PC-3 (cell line): ENCODE measurements around the gene NFIX. TPM values are rescaled to one million over a fixed set of nuclear protein-coding genes. Genes with fewer than 3 reads are reported as not detected.

Source experiments
- ATAC-seq: fragments of 200-7000 bp; cut with Tn5 transposase; 2 replicates; pipeline ENCODE4 v1.9.1; 2020; ENCODE audit warnings: mild to moderate bottlenecking, moderate library complexity
- BruUV-seq: library from RNA; stranded (reverse); fragments of 400-500 nt; replicated peaks from 2 replicates; lab custom pipeline; 2021; lab: Mats Ljungman, UMichigan
- CTCF ChIA-PET: fragments of 300-600 bp; sonication (Branson Sonifier 250); formaldehyde crosslinking; loops from one replicate; lab custom pipeline; 2022; ENCODE audit warnings: antibody characterized with exemption; lab: Charles Lee
- POLR2A ChIA-PET: fragments of 300-600 bp; sonication (Branson Sonifier 250); formaldehyde crosslinking; loops from one replicate; lab custom pipeline; 2022; ENCODE audit warnings: antibody characterized with exemption; ENCODE audit not compliant: unreplicated experiment; lab: Charles Lee
- DNase-seq: peaks from one replicate; pipeline ENCODE4 v3.0.0-alpha.2; 2015
- H2AFZ ChIP-seq: fragments of 300-600 bp; sonication (generic); 2 replicates; pipeline ENCODE4 v1.6.0; 2016; ENCODE audit warnings: antibody characterized with exemption, low read length
- H3F3A ChIP-seq: fragments of 300-600 bp; sonication (generic); one replicate; pipeline ENCODE4 v1.6.0; 2017; ENCODE audit warnings: antibody characterized with exemption, low read length, control low read depth, mild to moderate bottlenecking; ENCODE audit not compliant: unreplicated experiment
- H3K27ac ChIP-seq: fragments of 300-600 bp; sonication (generic); 2 replicates; pipeline ENCODE4 v1.5.1; 2016; ENCODE audit warnings: mild to moderate bottlenecking, low read length
- H3K27me3 ChIP-seq: fragments of 300-600 bp; sonication (generic); 2 replicates; pipeline ENCODE4 v1.6.1; 2016; ENCODE audit warnings: low read length, mixed read lengths
- H3K36me3 ChIP-seq: fragments of 300-600 bp; sonication (generic); 2 replicates; pipeline ENCODE4 v1.6.1; 2016; ENCODE audit warnings: low read depth, mixed run types, low read length, mixed read lengths
- H3K4me1 ChIP-seq: fragments of 300-600 bp; sonication (generic); 2 replicates; pipeline ENCODE4 v1.5.1; 2016; ENCODE audit warnings: low read length; ENCODE audit not compliant: insufficient read depth
- H3K4me2 ChIP-seq: fragments of 300-600 bp; sonication (generic); 2 replicates; pipeline ENCODE4 v1.6.0; 2016; ENCODE audit warnings: low read length
- H3K4me3 ChIP-seq: fragments of 300-600 bp; sonication (generic); 2 replicates; pipeline ENCODE4 v1.5.1; 2016; ENCODE audit warnings: mild to moderate bottlenecking, low read length, mixed read lengths
- H3K79me2 ChIP-seq: fragments of 300-600 bp; sonication (generic); 2 replicates; pipeline ENCODE4 v1.6.1; 2017; ENCODE audit warnings: low read length, mixed read lengths
- H3K9ac ChIP-seq: fragments of 300-600 bp; sonication (generic); 2 replicates; pipeline ENCODE4 v1.6.0; 2016; ENCODE audit warnings: mild to moderate bottlenecking, low read length
- H3K9me2 ChIP-seq: fragments of 300-600 bp; sonication (generic); replicated peaks from 2 replicates; pipeline ENCODE4 v1.6.1; 2016; ENCODE audit warnings: mixed run types, low read length, mixed read lengths
- H3K9me3 ChIP-seq: fragments of 300-600 bp; sonication (generic); 2 replicates; pipeline ENCODE4 v1.6.1; 2016; ENCODE audit warnings: low read length, mixed read lengths
- H4K20me1 ChIP-seq: fragments of 300-600 bp; sonication (generic); 2 replicates; pipeline ENCODE4 v1.6.1; 2016; ENCODE audit warnings: low read length, mixed read lengths
- CTCF ChIP-seq: fragments of 300-600 bp; sonication (generic); conservative IDR thresholded peaks from 2 replicates; pipeline ENCODE4 v1.5.1; 2017; ENCODE audit warnings: antibody characterized with exemption, low read depth, mild to moderate bottlenecking, low read length
- EZH2 ChIP-seq: fragments of 300-600 bp; sonication (generic); IDR thresholded peaks from one replicate; pipeline ENCODE4 v1.6.1; 2017; ENCODE audit warnings: antibody characterized with exemption, mild to moderate bottlenecking, low read length; ENCODE audit not compliant: unreplicated experiment
- EZH2phosphoT487 ChIP-seq: fragments of 300-600 bp; sonication (generic); IDR thresholded peaks from 2 replicates; pipeline ENCODE4 v1.6.1; 2018; ENCODE audit warnings: mild to moderate bottlenecking, antibody characterized with exemption, low read length, borderline replicate concordance
- intact Hi-C: fragments of 100-400 bp; cut with micrococcal nuclease; formaldehyde crosslinking; loops from 2 replicates; pipeline ENCODE4 v1.9.0; 2023
- total RNA-seq: library from RNA; depleted of rRNA; stranded (reverse); fragments of >200 nt; gene quantifications from 2 replicates; pipeline ENCODE4 v1.2.3, GENCODE V29; 2014

NFIX gene
- total RNA-seq, 1 experiment from 2014 or later, result 43.3 TPM

DNA sequence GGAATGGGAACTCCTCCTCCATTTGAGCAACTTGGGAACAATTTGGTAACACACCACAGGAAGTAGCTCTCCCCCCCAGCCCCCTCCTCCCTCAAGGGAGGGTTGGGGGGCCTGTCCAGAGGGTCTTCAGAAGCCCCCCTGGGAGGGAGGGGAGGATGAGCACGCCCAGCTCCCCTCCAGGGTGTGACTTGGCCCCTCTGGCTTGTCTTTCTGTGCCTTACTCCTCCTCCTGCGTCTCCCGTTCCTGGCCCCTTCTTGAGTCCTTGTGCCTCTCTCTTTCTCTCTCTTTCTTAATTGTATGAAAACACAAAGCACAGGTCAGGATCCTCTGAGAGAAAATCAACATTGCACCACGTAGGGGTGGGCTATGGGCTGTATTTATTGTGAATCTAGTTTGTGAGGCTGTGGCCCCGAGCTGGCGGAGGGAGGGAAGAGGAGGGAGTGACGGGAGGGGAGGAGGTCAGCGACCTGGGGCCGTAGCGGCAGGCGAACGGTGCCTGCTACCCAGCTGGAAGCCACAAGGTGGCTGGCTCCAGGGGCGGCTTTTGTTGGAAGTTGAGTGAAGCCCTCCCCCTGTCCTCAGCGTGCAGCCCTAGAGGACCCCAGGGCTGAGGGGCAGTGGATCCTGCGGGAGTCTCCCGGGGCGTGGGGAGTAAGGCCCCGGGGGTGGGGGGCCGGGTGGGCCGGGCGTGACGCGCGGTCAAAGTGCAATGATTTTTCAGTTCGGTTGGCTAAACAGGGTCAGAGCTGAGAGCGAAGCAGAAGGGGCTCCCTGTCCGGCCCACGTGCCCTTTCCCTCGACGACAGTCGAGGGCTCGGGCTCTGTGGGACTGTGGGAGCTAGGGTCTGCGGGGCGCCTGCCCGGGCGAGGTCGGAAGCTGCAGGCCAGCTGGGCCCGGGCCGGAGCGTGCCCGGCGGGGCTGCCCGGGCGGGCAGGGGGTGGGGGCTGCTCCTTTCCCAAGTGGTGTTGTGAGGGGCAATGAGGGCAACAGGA, 101.0 kb downstream of the NFIX start:
- DNase-seq (peak; percentile 46), ATAC-seq (peak; percentile 18)
- peak overlapping the region; percentile 83 for H3K4me2 ChIP-seq
- no peaks in the 10 kb centered on the region for H3K9me2 ChIP-seq
- peak overlapping the region; percentile 25 for H3K9ac ChIP-seq
- H3K9me3 ChIP-seq, result no peaks in the 10 kb centered on the region
- no peaks in the 10 kb centered on the region for H3F3A ChIP-seq
- H3K4me3 ChIP-seq, result peak overlapping the region; percentile 67
- peak; percentile 42; the same call in 1 of the 2 replicates for TF ChIP-seq CTCF
- no peak for TF ChIP-seq EZH2phosphoT487
- peaks cover 11% of the 10 kb centered on the region; the same call in 1 of the 2 replicates for H3K4me1 ChIP-seq
- POLR2A ChIA-PET, result no interaction called here
- no peaks in the 10 kb centered on the region for H4K20me1 ChIP-seq
- no peaks in the 10 kb centered on the region for H3K79me2 ChIP-seq
- no peaks in the 10 kb centered on the region for H3K27me3 ChIP-seq
- BruUV-seq, result no TSS peak
- H2AFZ ChIP-seq, result peak overlapping the region; percentile 73
- H3K27ac ChIP-seq, result no peak overlapping the region
- intact Hi-C loops, result no loop called here
- H3K36me3 ChIP-seq, result no peaks in the 10 kb centered on the region
- CTCF ChIA-PET, result interaction anchor here (0.6 to 1.7 kb wide), 3 partner anchors 112 to 131 kb away, joined by 4 to 9 read pairs (median 7); no protein-coding TSS in a partner anchor

DNA sequence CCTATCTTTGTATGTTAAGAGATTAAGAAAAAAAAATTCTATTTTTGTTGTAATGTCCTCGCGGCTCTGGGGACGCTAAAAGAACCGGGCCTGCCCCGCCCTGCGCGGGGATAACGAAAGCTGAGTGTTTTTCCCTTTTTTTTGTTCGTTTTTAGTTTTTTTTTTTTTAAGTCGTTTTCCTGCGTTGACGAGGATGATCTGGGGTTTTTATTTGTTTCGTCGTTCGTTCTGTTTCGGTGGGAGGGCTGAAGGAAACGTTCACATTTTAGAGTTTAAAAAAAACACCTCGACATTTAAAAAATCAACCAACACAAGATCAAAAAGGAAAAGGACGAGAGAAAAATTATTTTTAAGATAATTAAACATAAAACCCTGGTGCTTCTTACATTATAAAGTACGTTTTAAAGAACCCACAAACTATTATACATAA, 101.8 kb downstream of the NFIX start:
- ATAC-seq, result no peak
- Histone ChIP-seq H3K27me3 (no peaks in the 10 kb centered on the region), H3K9ac (no peak overlapping the region), H3K36me3 (no peaks in the 10 kb centered on the region), H3K4me1 (peaks cover 11% of the 10 kb centered on the region; the same call in 1 of the 2 replicates), H3F3A (no peaks in the 10 kb centered on the region), H2AFZ (no peak overlapping the region), H3K4me3 (peak overlapping the region; percentile 49; the same call in 1 of the 2 replicates), H3K9me3 (no peaks in the 10 kb centered on the region), H3K4me2 (peak overlapping the region; percentile 83; the same call in 1 of the 2 replicates), H3K79me2 (no peaks in the 10 kb centered on the region), H3K27ac (no peak overlapping the region), H3K9me2 (no peaks in the 10 kb centered on the region), H4K20me1 (no peaks in the 10 kb centered on the region)
- intact Hi-C loops, result no loop called here
- ChIA-PET CTCF (interaction anchor here (1.7 kb wide), 1 partner anchor 120 kb away, joined by 9 read pairs; no protein-coding TSS in a partner anchor), POLR2A (no interaction called here)
- DNase-seq, result no peak
- no peak for TF ChIP-seq EZH2phosphoT487
- TF ChIP-seq CTCF, result no peak
- TF ChIP-seq EZH2, result no peak
- TSS peak; percentile 42 for BruUV-seq
